Measurements from ENCODE around the gene EME2. TPM values are rescaled to one million over a fixed set of nuclear protein-coding genes. Genes with fewer than 3 reads are reported as not detected.
A peak's percentile ranks its signal among the peaks of the same experiment; 100 is the strongest.

EME2 gene
- total and polyA plus RNA-seq, 2 donors from 2014 or later = 5.1 to 23.8 TPM

GRCh38 chr16:1765826-1766225, 6.8 kb upstream of the EME2 start:
- TF ChIP-seq, protein P1, sequence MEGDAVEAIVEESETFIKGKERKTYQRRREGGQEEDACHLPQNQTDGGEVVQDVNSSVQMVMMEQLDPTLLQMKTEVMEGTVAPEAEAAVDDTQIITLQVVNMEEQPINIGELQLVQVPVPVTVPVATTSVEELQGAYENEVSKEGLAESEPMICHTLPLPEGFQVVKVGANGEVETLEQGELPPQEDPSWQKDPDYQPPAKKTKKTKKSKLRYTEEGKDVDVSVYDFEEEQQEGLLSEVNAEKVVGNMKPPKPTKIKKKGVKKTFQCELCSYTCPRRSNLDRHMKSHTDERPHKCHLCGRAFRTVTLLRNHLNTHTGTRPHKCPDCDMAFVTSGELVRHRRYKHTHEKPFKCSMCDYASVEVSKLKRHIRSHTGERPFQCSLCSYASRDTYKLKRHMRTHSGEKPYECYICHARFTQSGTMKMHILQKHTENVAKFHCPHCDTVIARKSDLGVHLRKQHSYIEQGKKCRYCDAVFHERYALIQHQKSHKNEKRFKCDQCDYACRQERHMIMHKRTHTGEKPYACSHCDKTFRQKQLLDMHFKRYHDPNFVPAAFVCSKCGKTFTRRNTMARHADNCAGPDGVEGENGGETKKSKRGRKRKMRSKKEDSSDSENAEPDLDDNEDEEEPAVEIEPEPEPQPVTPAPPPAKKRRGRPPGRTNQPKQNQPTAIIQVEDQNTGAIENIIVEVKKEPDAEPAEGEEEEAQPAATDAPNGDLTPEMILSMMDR (IDR thresholded peaks at IDR 0.05; ENCODE audit: borderline replicate concordance, extremely low read depth, insufficient read depth) = no peak

GRCh38 chr16:1766231-1766630, 6.4 kb upstream of the EME2 start:
- TF ChIP-seq, protein P1 (IDR thresholded peaks at IDR 0.05; ENCODE audit: borderline replicate concordance, extremely low read depth, insufficient read depth) = no peak
- peaks cover 0 to 14% (median 7%) of the 10 kb centered on the region in 3 donors for H3K36me3 ChIP-seq (ENCODE audit: control insufficient read depth in 2 of 3, insufficient read depth in 3 of 3, low read length in 3 of 3)
- H3K9me3 ChIP-seq (ENCODE audit: control insufficient read depth in 2 of 3, insufficient read depth in 1 of 3, low read length in 3 of 3) = no peaks in the 10 kb centered on the region
- H3K4me1 ChIP-seq (ENCODE audit: control insufficient read depth in 2 of 3, insufficient read depth in 2 of 3, low read depth in 1 of 3, low read length in 3 of 3) = peaks cover 0 to 4% (median 0%) of the 10 kb centered on the region in 3 donors
- H3K27ac ChIP-seq (ENCODE audit: low read depth in 2 of 2, low read length in 2 of 2) = no peak overlapping the region
- FAIRE-seq = no peak
- H3K27me3 ChIP-seq (ENCODE audit: control insufficient read depth, insufficient read depth, low read length) = no peaks in the 10 kb centered on the region
- intact Hi-C loops (cut with DNase I) = no loop called here
- no peak for DNase-seq
- no peak overlapping the region for H3K4me3 ChIP-seq (ENCODE audit: low read length in 3 of 3)
- no peak overlapping the region for H3K9ac ChIP-seq (ENCODE audit: low read length in 3 of 3)

More at GRCh38 chr16:1765826-1766225, 6.8 kb upstream of the EME2 start:
- DNase-seq (peak in 1 of 5 donors; percentile 36), FAIRE-seq (no peak)
- Histone ChIP-seq H3K36me3 (ENCODE audit: control insufficient read depth in 2 of 3, insufficient read depth in 3 of 3, low read length in 3 of 3) (peaks cover 0 to 14% (median 7%) of the 10 kb centered on the region in 3 donors), H3K27ac (ENCODE audit: low read depth in 2 of 2, low read length in 2 of 2) (no peak overlapping the region), H3K9ac (ENCODE audit: low read length in 3 of 3) (no peak overlapping the region), H3K4me1 (ENCODE audit: control insufficient read depth in 2 of 3, insufficient read depth in 2 of 3, low read depth in 1 of 3, low read length in 3 of 3) (peaks cover 0 to 4% (median 0%) of the 10 kb centered on the region in 3 donors), H3K4me3 (ENCODE audit: low read length in 3 of 3) (no peak overlapping the region), H3K27me3 (ENCODE audit: control insufficient read depth, insufficient read depth, low read length) (no peaks in the 10 kb centered on the region), H3K9me3 (ENCODE audit: control insufficient read depth in 2 of 3, insufficient read depth in 1 of 3, low read length in 3 of 3) (no peaks in the 10 kb centered on the region)
- intact Hi-C loops (cut with DNase I) = no loop called here

DNA sequence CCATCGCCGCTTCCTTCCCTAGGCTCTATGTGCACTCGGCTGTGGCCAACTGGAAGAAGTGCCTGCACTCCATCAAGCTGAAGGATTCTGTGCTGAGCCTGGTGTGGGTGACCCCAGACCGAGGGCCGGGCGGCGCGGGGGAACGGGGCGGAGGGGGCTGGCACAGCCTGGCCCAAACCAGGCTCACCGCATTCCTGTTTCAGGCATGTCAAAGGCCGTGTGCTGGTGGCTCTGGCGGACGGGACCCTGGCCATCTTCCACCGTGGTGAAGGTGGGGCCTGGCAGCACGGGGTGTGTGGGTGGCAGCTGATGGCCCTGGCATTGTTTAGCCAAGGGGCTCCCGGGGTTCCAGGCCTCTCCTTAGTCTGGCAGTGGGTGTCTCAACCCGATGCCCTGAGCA, 5.9 kb upstream of the EME2 start:
- H3K27ac ChIP-seq (ENCODE audit: low read depth in 2 of 2, low read length in 2 of 2) = no peak overlapping the region
- peaks cover 0 to 4% (median 0%) of the 10 kb centered on the region in 3 donors for H3K4me1 ChIP-seq (ENCODE audit: control insufficient read depth in 2 of 3, insufficient read depth in 2 of 3, low read depth in 1 of 3, low read length in 3 of 3)
- FAIRE-seq (no peak), DNase-seq (peak in 1 of 5 donors; percentile 32)
- no peak overlapping the region for H3K9ac ChIP-seq (ENCODE audit: low read length in 3 of 3)
- H3K36me3 ChIP-seq (ENCODE audit: control insufficient read depth in 2 of 3, insufficient read depth in 3 of 3, low read length in 3 of 3) = peaks cover 0 to 14% (median 7%) of the 10 kb centered on the region in 3 donors
- intact Hi-C loops (cut with DNase I) = no loop called here
- no peaks in the 10 kb centered on the region for H3K27me3 ChIP-seq (ENCODE audit: control insufficient read depth, insufficient read depth, low read length)
- H3K9me3 ChIP-seq (ENCODE audit: control insufficient read depth in 2 of 3, insufficient read depth in 1 of 3, low read length in 3 of 3) = no peaks in the 10 kb centered on the region
- TF ChIP-seq, protein P1 (IDR thresholded peaks at IDR 0.05; ENCODE audit: borderline replicate concordance, extremely low read depth, insufficient read depth) = no peak
- no peak overlapping the region for H3K4me3 ChIP-seq (ENCODE audit: low read length in 3 of 3)

Data from kidney (tissue), 14 donors.